Colonic mucosa (tissue), 4 donors: ENCODE data around the gene TST. TPM values are rescaled to one million over a fixed set of nuclear protein-coding genes. Genes with fewer than 3 reads are reported as not detected.

Experiments
- DNase-seq: peaks from one replicate; pipeline ENCODE4 v3.0.0-alpha.2; 2020
- H3K27ac ChIP-seq: fragments of 200-600 bp; one replicate; pipeline ENCODE4 v1.8.0; 2021
- H3K27me3 ChIP-seq: fragments of 200-600 bp; one replicate; pipeline ENCODE4 v1.8.0; 2021
- H3K36me3 ChIP-seq: fragments of 200-600 bp; one replicate; pipeline ENCODE4 v1.8.0; 2021
- H3K4me1 ChIP-seq: fragments of 200-600 bp; one replicate; pipeline ENCODE4 v1.8.0; 2021; ENCODE audit warnings: mild to moderate bottlenecking
- H3K4me3 ChIP-seq: fragments of 200-600 bp; one replicate; pipeline ENCODE4 v1.8.0; 2021
- H3K9ac ChIP-seq, 2 donors: one replicate each; pipeline ENCODE4 v1.7.0; 2013; ENCODE audit warnings: control low read depth in 2 of 2, low read depth in 2 of 2, low read length in 2 of 2
- H3K9me3 ChIP-seq: fragments of 200-600 bp; one replicate; pipeline ENCODE4 v1.8.0; 2021
- intact Hi-C: fragments of 100-400 bp; cut with DNase I; formaldehyde crosslinking; loops from one replicate; pipeline ENCODE4 v1.14.1; 2022
- total RNA-seq, 2 donors: library from RNA; stranded (reverse); fragmentation: NEBNext Ultra II Directional in 1 of 2; extraction: Animal tissue kit (Norgen Biotek cat#: 25700) in 1 of 2; gene quantifications; one replicate each; pipeline ENCODE4 v1.2.1, GENCODE V29; 2021
- TF ChIP-seq, protein P1 (sequence below): fragments of 200-600 bp; IDR thresholded peaks from one replicate; pipeline ENCODE4 v1.8.0; 2022; ENCODE audit warnings: antibody characterized with exemption, mild to moderate bottlenecking
- donor health status: healthy.
- donor health status: DM: no; HTN: no; CAD: no.
- donor health status: DM: no; HTN: no; CAD: no.

The TST gene
- total RNA-seq, 2 donors from 2014 or later, result 410 to 474 TPM

DNA sequence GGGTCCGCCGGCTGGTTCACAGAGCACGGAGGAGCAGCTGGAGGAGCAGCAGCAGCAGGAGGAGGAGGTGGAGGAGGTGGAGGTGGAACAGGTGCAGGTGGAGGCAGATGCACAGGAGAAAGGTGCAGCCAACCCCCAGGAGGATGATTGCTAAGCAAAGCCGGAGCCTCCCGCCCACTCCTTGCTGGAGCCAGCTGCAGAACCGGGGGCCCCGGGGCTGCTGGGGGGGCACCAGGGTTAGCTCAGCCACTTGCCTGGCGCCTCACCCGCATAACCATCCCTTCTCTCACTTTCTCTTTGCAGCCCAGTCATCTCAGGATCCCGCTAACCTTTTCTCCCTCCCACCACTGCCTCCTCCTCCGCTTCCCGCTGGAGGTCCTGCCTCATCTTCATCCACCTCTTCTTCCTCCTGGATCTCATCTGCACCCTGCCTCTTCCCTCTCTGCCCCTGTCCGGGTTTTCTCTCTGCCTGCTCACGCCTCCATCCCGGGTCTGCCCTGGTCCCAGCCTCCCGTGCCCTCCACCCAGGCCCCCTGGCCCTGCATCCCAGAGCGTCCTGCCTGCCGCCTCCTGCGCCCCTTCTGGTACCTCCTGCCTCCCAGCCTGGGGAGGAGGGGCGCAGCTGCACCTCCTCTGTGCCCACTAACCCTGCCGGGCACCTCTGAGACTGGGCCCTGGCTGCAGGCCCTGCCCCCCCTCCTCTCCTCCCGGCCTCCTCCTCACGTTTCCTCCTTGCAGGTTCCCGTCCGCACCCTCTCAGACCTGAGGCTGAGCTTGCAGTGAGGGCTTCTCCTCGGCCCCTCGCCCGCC is 41.8 kb upstream of the TST start:
- no peak for DNase-seq
- Histone ChIP-seq H3K9me3 (no peaks in the 10 kb centered on the region), H3K36me3 (no peaks in the 10 kb centered on the region), H3K9ac (no peak overlapping the region), H3K4me1 (no peaks in the 10 kb centered on the region), H3K27ac (no peak overlapping the region), H3K4me3 (no peak overlapping the region), H3K27me3 (no peaks in the 10 kb centered on the region)
- intact Hi-C loops, result no loop called here
- TF ChIP-seq, protein P1, sequence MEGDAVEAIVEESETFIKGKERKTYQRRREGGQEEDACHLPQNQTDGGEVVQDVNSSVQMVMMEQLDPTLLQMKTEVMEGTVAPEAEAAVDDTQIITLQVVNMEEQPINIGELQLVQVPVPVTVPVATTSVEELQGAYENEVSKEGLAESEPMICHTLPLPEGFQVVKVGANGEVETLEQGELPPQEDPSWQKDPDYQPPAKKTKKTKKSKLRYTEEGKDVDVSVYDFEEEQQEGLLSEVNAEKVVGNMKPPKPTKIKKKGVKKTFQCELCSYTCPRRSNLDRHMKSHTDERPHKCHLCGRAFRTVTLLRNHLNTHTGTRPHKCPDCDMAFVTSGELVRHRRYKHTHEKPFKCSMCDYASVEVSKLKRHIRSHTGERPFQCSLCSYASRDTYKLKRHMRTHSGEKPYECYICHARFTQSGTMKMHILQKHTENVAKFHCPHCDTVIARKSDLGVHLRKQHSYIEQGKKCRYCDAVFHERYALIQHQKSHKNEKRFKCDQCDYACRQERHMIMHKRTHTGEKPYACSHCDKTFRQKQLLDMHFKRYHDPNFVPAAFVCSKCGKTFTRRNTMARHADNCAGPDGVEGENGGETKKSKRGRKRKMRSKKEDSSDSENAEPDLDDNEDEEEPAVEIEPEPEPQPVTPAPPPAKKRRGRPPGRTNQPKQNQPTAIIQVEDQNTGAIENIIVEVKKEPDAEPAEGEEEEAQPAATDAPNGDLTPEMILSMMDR, result no peak

DNA sequence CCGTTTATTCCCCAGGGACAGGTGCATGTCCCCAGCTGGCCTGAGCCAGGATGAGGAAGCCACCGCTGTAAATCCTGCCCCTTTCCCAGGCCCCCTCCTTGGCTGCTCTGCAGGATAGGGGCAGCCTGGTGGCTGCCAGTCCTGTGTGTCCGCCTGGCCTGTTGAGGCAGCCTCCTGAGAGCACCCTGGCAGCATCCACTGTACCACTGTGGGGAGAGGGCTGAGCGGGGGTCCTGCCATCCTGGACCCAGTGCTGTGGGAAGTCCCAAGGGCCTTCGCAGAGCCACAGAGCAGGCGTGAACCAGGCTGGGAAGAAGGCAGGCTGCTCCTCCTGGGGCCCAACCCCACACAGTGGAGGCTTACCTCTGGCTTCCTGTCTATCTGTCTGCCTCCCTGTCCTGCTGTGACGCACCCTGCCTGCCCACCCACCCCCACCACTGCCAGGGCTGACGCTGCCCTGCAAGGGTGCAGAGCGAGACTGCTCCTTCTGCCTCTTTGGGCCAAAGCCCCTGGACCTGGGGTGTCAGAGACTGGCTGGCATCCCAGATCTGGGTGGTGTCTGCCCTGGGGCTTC is 40.7 kb upstream of the TST start:
- Histone ChIP-seq H3K36me3 (no peaks in the 10 kb centered on the region), H3K27me3 (no peaks in the 10 kb centered on the region), H3K9ac (no peak overlapping the region), H3K9me3 (no peaks in the 10 kb centered on the region), H3K4me3 (no peak overlapping the region), H3K27ac (no peak overlapping the region), H3K4me1 (no peaks in the 10 kb centered on the region)
- TF ChIP-seq, protein P1, result no peak
- DNase-seq, result no peak
- intact Hi-C loops, result no loop called here

DNA sequence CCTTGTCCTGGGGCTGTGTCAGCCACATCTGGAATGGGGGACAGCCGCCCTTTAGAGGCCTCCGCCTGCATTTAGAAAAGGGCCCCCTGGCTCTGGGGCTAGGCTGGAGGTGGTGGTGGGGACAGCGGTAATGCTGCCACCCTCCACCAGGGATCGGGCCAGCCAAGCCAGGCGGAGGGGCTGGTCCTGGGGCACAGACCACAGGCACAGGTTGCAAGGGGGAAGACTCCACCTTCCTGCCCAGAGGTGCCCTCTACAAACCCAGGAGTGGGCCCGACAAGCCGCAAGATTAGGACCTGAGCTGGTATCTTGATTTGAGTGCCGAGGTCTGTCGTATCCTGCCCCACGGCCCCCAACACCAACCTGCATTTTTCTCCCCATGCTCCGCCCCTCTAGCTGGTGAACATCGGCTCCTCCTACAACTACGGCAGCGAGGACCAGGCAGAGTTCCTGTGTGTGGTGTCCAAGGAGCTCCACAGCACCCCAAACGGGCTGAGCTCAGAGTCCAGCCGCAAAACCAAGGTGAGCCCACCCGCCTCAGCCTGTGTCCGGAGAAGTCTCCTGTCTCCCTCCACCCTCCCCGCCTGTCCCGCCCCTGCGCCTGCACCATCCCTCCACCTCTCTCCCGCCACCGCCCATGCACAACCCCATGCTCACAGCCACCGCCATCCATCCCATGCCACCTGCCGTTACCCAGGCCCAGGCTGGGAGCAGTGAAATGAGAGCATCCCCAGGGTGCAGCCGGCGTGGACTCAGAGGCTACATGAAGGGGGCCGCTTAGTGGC is 39.9 kb upstream of the TST start:
- TF ChIP-seq, protein P1, result no peak
- no peaks in the 10 kb centered on the region for H3K36me3 ChIP-seq
- DNase-seq, result no peak
- no peak overlapping the region for H3K4me3 ChIP-seq
- no peak overlapping the region for H3K9ac ChIP-seq
- H3K9me3 ChIP-seq, result no peaks in the 10 kb centered on the region
- intact Hi-C loops, result no loop called here
- H3K27ac ChIP-seq, result no peak overlapping the region
- H3K27me3 ChIP-seq, result no peaks in the 10 kb centered on the region
- peaks cover 1% of the 10 kb centered on the region for H3K4me1 ChIP-seq

- DNase-seq, result no peak
- TF ChIP-seq, protein P1, result no peak
- no peak overlapping the region for H3K9ac ChIP-seq
- no peaks in the 10 kb centered on the region for H3K27me3 ChIP-seq
- H3K27ac ChIP-seq, result no peak overlapping the region
- no peaks in the 10 kb centered on the region for H3K36me3 ChIP-seq
- intact Hi-C loops, result no loop called here
- no peaks in the 10 kb centered on the region for H3K9me3 ChIP-seq
- H3K4me3 ChIP-seq, result no peak overlapping the region
- H3K4me1 ChIP-seq, result peaks cover 11% of the 10 kb centered on the region
These were observed 38.7 kb upstream of the TST start for GRCh38 chr22:37057796-37058510.

GRCh38 chr22:37057226-37057625 is 38.0 kb upstream of the TST start:
- H3K9ac ChIP-seq, result no peak overlapping the region
- H3K36me3 ChIP-seq, result no peaks in the 10 kb centered on the region
- TF ChIP-seq, protein P1, result no peak
- no peak for DNase-seq
- no peak overlapping the region for H3K27ac ChIP-seq
- no peak overlapping the region for H3K4me3 ChIP-seq
- H3K27me3 ChIP-seq, result no peaks in the 10 kb centered on the region
- intact Hi-C loops, result no loop called here
- no peaks in the 10 kb centered on the region for H3K9me3 ChIP-seq
- peaks cover 15% of the 10 kb centered on the region for H3K4me1 ChIP-seq
